AG09309 (cell line): Measurements from ENCODE around the gene EIF6.

Experiments used
- DNase-seq: peaks from one replicate; pipeline ENCODE4 v3.0.0-alpha.2; 2010; ENCODE audit warnings: low read depth
- H3K4me3 ChIP-seq: 2 replicates; pipeline ENCODE4 v1.5.1; 2011; ENCODE audit warnings: mild to moderate bottlenecking, low read depth, low read length, moderate library complexity; ENCODE audit not compliant: control insufficient read depth
- TF ChIP-seq, protein P1 (sequence below): IDR thresholded peaks from 2 replicates; pipeline ENCODE4 v1.5.1; 2011; ENCODE audit warnings: mild to moderate bottlenecking, low read depth, low read length, inconsistent platforms; ENCODE audit not compliant: insufficient read depth, control insufficient read depth; ENCODE audit errors: missing control alignments

Gene EIF6

DNA sequence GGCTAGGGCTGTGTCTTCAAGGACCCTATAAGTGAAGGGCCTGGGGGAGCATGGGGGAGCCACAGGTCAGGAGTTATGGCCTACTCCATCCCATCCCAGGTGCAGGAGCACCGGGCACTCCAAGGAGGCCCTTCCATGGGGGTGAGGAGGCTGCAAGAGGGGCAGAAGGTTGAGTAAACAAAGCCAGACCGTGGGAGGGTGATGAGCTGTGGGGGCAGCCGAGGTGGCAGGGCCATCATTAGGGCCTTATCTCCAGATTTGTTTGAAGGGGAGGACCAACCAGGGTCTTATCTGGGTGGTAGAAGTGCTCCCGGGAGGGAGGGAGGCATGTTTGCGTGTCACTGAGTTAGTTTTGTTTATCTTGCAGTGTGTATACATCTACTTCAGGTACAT is 9.7 kb upstream of the EIF6 start:
- TF ChIP-seq, protein P1, sequence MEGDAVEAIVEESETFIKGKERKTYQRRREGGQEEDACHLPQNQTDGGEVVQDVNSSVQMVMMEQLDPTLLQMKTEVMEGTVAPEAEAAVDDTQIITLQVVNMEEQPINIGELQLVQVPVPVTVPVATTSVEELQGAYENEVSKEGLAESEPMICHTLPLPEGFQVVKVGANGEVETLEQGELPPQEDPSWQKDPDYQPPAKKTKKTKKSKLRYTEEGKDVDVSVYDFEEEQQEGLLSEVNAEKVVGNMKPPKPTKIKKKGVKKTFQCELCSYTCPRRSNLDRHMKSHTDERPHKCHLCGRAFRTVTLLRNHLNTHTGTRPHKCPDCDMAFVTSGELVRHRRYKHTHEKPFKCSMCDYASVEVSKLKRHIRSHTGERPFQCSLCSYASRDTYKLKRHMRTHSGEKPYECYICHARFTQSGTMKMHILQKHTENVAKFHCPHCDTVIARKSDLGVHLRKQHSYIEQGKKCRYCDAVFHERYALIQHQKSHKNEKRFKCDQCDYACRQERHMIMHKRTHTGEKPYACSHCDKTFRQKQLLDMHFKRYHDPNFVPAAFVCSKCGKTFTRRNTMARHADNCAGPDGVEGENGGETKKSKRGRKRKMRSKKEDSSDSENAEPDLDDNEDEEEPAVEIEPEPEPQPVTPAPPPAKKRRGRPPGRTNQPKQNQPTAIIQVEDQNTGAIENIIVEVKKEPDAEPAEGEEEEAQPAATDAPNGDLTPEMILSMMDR, result no peak
- H3K4me3 ChIP-seq, result no peak overlapping the region
- DNase-seq, result no peak

- TF ChIP-seq, protein P1, result no peak
Observed at GRCh38 chr20:35293303-35294292, 9.0 kb upstream of the EIF6 start.

GRCh38 chr20:35292504-35293285 is 8.1 kb upstream of the EIF6 start:
- no peak for DNase-seq
- TF ChIP-seq, protein P1, result no peak
- no peak overlapping the region for H3K4me3 ChIP-seq

More at GRCh38 chr20:35293303-35294292, 9.0 kb upstream of the EIF6 start:
- DNase-seq, result no peak
- no peak overlapping the region for H3K4me3 ChIP-seq

- H3K4me3 ChIP-seq, result no peak within 1 kb of the TSS
- TF ChIP-seq, protein P1, result no peak
- DNase-seq, result no peak
Observed at GRCh38 chr20:35291654-35292503, 7.3 kb upstream of the EIF6 start, which contains the start of gene FAM83C. TSS of gene FAM83C (minus strand) at chr20:35292425. CDS start at chr20:35292304, 121 bp downstream.

GRCh38 chr20:35290887-35291417 is 6.4 kb upstream of the EIF6 start:
- no peak overlapping the region for H3K4me3 ChIP-seq
- no peak for DNase-seq
- TF ChIP-seq, protein P1, result no peak
